Kidney epithelial cell (primary cell): ENCODE measurements around the gene NCBP3. TPM values are rescaled to one million over a fixed set of nuclear protein-coding genes. Genes with fewer than 3 reads are reported as not detected.
A peak's percentile ranks its signal among the peaks of the same experiment; 100 is the strongest.

ENCODE experiments used
- DNase-seq: peaks from one replicate; pipeline ENCODE4 v3.0.0-alpha.2; 2010; ENCODE audit warnings: low read depth
- H3K27me3 ChIP-seq: 2 replicates; pipeline ENCODE4 v1.6.0; 2011; ENCODE audit warnings: low read length; ENCODE audit not compliant: control insufficient read depth, insufficient read depth
- H3K36me3 ChIP-seq: 2 replicates; pipeline ENCODE4 v1.5.1; 2011; ENCODE audit warnings: low read length; ENCODE audit not compliant: control insufficient read depth, insufficient read depth
- H3K4me3 ChIP-seq: 2 replicates; pipeline ENCODE4 v1.5.1; 2011; ENCODE audit warnings: low read depth, mild to moderate bottlenecking, control low read depth, low read length
- total RNA-seq: library from RNA; depleted of rRNA; stranded (reverse); fragments of >200 nt; gene quantifications from 2 replicates; pipeline ENCODE4 v1.2.3, GENCODE V29; 2015
- TF ChIP-seq, protein P1 (sequence below): IDR thresholded peaks from 2 replicates; pipeline ENCODE4 v1.5.1; 2011; ENCODE audit warnings: mild to moderate bottlenecking, moderate library complexity, low read length, control low read depth, inconsistent platforms; ENCODE audit not compliant: insufficient read depth, poor library complexity, severe bottlenecking

Gene NCBP3
- total RNA-seq, 1 donor from 2014 or later = 29.1 TPM

DNA sequence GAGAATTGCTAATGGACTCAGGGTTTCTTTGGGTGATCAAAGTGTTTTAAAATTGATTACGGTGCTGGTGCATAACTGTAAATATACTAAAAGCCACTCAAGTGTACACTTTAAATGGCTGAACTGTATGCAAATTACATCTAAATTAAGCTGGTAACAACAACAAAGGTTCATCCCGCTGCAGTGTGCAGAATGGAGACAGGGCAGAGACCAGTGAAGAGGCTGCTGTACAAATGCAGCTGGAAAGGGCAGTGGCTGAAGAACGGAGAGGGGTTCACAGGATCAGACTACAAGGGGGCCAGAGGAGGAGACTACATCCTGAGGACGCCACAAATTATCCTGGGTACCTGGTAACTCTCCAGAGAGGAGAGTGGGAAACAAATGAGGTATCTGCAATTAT, 36.0 kb downstream of the NCBP3 start:
- DNase-seq = no peak
- TF ChIP-seq, protein P1, sequence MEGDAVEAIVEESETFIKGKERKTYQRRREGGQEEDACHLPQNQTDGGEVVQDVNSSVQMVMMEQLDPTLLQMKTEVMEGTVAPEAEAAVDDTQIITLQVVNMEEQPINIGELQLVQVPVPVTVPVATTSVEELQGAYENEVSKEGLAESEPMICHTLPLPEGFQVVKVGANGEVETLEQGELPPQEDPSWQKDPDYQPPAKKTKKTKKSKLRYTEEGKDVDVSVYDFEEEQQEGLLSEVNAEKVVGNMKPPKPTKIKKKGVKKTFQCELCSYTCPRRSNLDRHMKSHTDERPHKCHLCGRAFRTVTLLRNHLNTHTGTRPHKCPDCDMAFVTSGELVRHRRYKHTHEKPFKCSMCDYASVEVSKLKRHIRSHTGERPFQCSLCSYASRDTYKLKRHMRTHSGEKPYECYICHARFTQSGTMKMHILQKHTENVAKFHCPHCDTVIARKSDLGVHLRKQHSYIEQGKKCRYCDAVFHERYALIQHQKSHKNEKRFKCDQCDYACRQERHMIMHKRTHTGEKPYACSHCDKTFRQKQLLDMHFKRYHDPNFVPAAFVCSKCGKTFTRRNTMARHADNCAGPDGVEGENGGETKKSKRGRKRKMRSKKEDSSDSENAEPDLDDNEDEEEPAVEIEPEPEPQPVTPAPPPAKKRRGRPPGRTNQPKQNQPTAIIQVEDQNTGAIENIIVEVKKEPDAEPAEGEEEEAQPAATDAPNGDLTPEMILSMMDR = no peak
- H3K36me3 ChIP-seq = peaks cover 3% of the 10 kb centered on the region
- H3K4me3 ChIP-seq = no peak overlapping the region
- no peaks in the 10 kb centered on the region for H3K27me3 ChIP-seq

DNA sequence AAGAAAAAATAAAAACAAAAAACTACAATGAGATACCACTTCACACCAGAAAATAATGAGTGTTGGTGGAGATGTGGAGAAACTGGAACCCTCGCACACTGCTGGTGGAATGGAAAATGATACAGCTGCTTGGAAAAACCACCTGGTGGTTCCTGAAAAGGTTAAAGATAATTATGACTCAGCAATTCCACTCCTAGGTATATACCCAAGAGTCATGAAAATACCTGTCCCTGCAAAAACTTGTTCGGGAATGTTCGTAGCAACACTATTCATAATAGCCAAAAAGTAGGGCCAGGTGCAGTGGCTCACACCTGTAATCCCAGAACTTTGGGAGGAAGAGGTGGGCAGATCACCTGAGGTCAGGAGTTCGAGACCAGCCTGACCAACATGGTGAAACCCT, 36.9 kb downstream of the NCBP3 start:
- Histone ChIP-seq H3K36me3 (peaks cover 3% of the 10 kb centered on the region), H3K27me3 (no peaks in the 10 kb centered on the region), H3K4me3 (no peak overlapping the region)
- TF ChIP-seq, protein P1 = no peak
- no peak for DNase-seq

DNA sequence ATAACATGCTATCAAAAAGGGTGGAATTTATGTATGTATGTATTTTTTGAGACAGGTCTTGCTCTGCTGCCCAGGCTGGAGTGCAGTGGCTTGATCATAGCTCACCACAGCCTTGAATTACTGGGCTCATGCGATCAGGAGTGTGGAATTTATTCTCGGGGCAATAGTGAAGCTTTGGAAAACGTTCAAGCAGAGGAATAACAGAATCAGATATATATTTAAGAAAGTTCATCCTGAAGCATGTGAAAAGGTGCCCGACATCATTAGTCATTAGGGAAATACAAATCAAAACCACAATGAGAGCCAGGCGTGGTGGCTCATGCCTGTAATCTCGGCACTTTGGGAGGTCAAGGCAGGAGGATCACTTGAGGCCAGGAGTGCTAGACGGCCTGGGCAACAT, 37.3 kb downstream of the NCBP3 start:
- Histone ChIP-seq H3K27me3 (no peaks in the 10 kb centered on the region), H3K4me3 (no peak overlapping the region), H3K36me3 (peaks cover 3% of the 10 kb centered on the region)
- no peak for DNase-seq
- TF ChIP-seq, protein P1 = no peak

DNA sequence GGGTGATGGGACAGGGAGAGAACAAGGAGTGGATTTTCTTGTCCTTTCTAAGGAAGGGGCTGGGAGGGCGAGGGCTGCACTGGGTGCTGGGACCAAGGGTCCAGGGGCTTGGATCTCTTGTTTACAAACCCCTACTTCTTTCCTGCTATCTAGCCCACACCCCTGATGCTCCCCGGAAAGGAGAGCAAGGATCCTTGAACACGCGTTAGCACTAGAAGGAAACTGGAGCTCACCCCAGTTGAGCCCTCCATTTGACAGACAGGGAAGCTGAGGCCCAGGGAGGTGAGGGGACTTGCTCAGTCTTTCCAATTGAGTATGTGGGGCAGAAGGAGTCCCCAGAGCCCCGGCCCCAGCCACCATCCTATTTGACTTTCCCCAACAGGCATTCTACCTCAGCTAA, 40.5 kb downstream of the NCBP3 start:
- Histone ChIP-seq H3K4me3 (no peak overlapping the region), H3K27me3 (no peaks in the 10 kb centered on the region), H3K36me3 (no peaks in the 10 kb centered on the region)
- TF ChIP-seq, protein P1 = no peak
- no peak for DNase-seq

DNA sequence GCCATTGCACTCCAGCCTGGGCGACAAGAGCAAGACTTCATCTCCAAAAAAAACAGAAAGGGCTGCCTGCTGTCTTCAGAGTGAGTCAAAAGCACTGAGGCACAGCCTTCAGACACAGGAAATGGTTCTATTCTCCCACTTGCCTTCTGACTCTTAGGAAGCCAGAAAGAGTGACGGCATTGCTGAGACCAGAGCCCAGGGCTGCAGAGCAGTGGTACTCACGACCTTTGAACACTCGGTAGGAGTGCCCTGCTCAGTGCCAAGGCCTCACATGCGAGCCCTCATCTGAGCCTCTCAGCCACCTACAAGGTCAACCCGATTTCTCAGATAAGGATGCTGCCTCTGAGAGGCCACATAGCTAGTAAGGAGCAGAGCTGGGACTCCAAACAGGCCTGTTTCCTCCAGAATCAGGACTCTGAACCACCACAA, 41.5 kb downstream of the NCBP3 start:
- H3K27me3 ChIP-seq = no peaks in the 10 kb centered on the region
- DNase-seq = peak; percentile 89
- TF ChIP-seq, protein P1 = no peak
- H3K4me3 ChIP-seq = no peak overlapping the region
- H3K36me3 ChIP-seq = no peaks in the 10 kb centered on the region

DNA sequence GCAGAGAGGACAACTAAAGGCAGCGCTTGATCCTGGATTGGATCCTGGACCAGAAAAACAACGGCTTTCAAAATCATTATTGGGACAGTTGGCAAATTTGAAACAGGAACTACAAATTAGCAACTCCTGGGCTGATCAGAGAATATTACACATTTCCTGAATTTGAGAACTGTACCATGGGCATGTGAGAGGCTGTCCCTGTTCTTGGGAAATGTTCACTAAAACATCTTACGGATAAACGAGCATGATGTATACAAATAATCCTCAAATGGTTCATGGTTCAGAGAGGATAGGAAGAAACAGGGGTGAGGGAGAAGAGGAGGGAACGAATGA, 42.8 kb downstream of the NCBP3 start:
- Histone ChIP-seq H3K36me3 (no peaks in the 10 kb centered on the region), H3K4me3 (no peak overlapping the region), H3K27me3 (no peaks in the 10 kb centered on the region)
- TF ChIP-seq, protein P1 = no peak
- no peak for DNase-seq
